ENCODE data around the gene CTNND1. TPM values are rescaled to one million over a fixed set of nuclear protein-coding genes. Genes with fewer than 3 reads are reported as not detected.

The CTNND1 gene
- total and polyA plus RNA-seq, 2 of the 8 experiments (the other 6 are each of a cell fraction or from before 2014, with no cell fraction given) = 91.9 to 164 TPM

DNA sequence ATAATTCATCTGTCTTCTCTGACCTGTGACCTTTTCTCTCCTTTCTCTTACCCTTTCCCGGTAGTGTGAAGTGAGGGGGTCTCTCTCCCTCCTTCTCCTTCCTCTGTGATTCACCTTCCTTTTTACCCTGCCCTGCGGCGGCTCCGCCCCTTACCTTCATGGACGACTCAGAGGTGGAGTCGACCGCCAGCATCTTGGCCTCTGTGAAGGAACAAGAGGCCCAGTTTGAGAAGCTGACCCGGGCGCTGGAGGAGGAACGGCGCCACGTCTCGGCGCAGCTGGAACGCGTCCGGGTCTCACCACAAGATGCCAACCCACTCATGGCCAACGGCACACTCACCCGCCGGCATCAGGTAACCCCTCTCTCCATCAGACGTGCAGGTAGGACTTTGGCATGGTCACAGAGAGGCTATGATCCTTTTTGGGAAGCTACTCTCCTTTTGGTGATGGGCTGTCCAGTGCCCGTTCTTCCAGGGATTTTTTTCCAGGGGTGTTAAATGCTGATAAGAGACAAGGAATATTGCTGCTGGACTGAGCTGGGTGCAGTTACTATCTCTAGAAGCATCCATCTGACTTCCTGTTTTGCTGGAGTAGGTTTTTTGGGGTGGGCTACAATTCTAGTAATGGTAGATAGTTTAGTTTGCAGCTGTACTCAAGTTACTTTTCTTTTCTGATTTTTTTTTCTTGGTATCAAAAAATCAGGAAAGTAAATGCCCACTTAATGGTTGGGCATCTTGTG, 29.9 kb downstream of the CTNND1 start:
- Histone ChIP-seq H2BK20ac (ENCODE audit: low read length) (no peak overlapping the region), H3K79me1 (ENCODE audit: low read depth, low read length) (peaks cover 12% of the 10 kb centered on the region), H2BK120ac (replicated peaks; ENCODE audit: low read depth, low read length) (no peak overlapping the region), H3K36me3 (ENCODE audit: control insufficient read depth in 2 of 4, insufficient read depth in 4 of 4, low read length in 3 of 4) (peaks cover 6 to 25% (median 18%) of the 10 kb centered on the region in 4 experiments), H4K20me1 (replicated peaks in 1 of 2; ENCODE audit: control insufficient read depth in 1 of 2, insufficient read depth in 2 of 2, low read length in 2 of 2) (peaks cover 3 to 8% of the 10 kb centered on the region in 2 experiments), H4K91ac (replicated peaks; ENCODE audit: insufficient read length, low read length) (no peak overlapping the region), H3K4me3 (ENCODE audit: extremely low read depth in 1 of 4, insufficient read depth in 2 of 4, low read depth in 3 of 4, low read length in 4 of 4) (no peak overlapping the region), H2BK15ac (ENCODE audit: low read length) (no peak overlapping the region), H4K8ac (ENCODE audit: extremely low read depth, insufficient read depth, low read length) (no peak overlapping the region), H3K27me3 (replicated peaks in 1 of 4; ENCODE audit: control insufficient read depth in 3 of 4, extremely low read depth in 1 of 4, insufficient read depth in 3 of 4, low read length in 3 of 4) (no peaks in the 10 kb centered on the region), H3K18ac (ENCODE audit: extremely low read depth, low read length) (no peak overlapping the region), H3K4me1 (replicated peaks in 1 of 4; ENCODE audit: control insufficient read depth in 3 of 4, insufficient read depth in 4 of 4, low read length in 3 of 4) (peaks cover 0 to 9% (median 3%) of the 10 kb centered on the region in 4 experiments; a peak in 3 of 7 replicates), H2AK5ac (ENCODE audit: low read depth, low read length) (no peak overlapping the region), H3K23me2 (ENCODE audit: low read depth, low read length) (no peaks in the 10 kb centered on the region), H3K9me3 (ENCODE audit: insufficient read depth in 2 of 2, low read depth in 1 of 2, low read length in 1 of 2) (no peaks in the 10 kb centered on the region), H2AFZ (ENCODE audit: low read length) (no peak overlapping the region), H3K56ac (replicated peaks; ENCODE audit: insufficient read length, low read depth, low read length) (no peak overlapping the region), H3K4me2 (ENCODE audit: insufficient read depth in 1 of 2, low read depth in 2 of 2, low read length in 2 of 2) (no peak overlapping the region), H2BK5ac (ENCODE audit: low read depth, low read length) (0 out of 2 replicates have a peak overlapping the region, but pooled peaks have one; percentile 47), H3K79me2 (ENCODE audit: control insufficient read depth in 1 of 2, insufficient read depth in 2 of 2, low read length in 2 of 2) (peaks cover 3 to 91% of the 10 kb centered on the region in 2 experiments; a peak in 3 of 4 replicates), H3K9ac (replicated peaks in 1 of 4; ENCODE audit: extremely low read depth in 1 of 4, low read depth in 3 of 4, low read length in 3 of 4) (no peak overlapping the region), H3K23ac (ENCODE audit: insufficient read length) (no peak overlapping the region), H2BK12ac (ENCODE audit: low read depth, low read length) (no peak overlapping the region), H3K4ac (replicated peaks; ENCODE audit: insufficient read length, low read depth, low read length) (no peak overlapping the region), H3K27ac (ENCODE audit: low read depth, low read length) (0 out of 2 replicates have a peak overlapping the region, but pooled peaks have one; percentile 2), H4K5ac (ENCODE audit: insufficient read length, low read depth, low read length) (no peak overlapping the region), H3K14ac (ENCODE audit: insufficient read length) (no peak overlapping the region)
- ChIA-PET CTCF (ENCODE audit: partially characterized antibody) (interaction anchor here (0.7 to 2.0 kb wide), 6 partner anchors 10 to 265 kb away, joined by 3 to 12 read pairs (median 3); partner anchors contain the start of gene BTBD18), POLR2A (ENCODE audit: partially characterized antibody) (interaction anchor here (0.7 to 3.0 kb wide), 7 partner anchors 9 to 150 kb away, joined by 3 to 14 read pairs (median 6); partner anchors contain the start of gene CTNND1)
- no peak for DNase-seq (ENCODE audit: low read depth in 1 of 2, low spot score in 2 of 2)
- 90% methylated on average over 22 of the region's 22 CpGs; no CpG with 5 or more reads in 1 of the 2 experiments for WGBS, 2 experiments (ENCODE audit: extremely low coverage in 1 of 2, insufficient coverage in 1 of 2, insufficient read length in 1 of 2, insufficient replicate concordance in 2 of 2, low coverage in 1 of 2, low lambda C conversion rate in 2 of 2, missing lambda C conversion rate in 1 of 2)
- no peak for FAIRE-seq
- TF ChIP-seq ASH2L (IDR thresholded peaks at IDR 0.05; ENCODE audit: low read length) (no peak), SRF (IDR thresholded peaks at IDR 0.05; ENCODE audit: low read depth, low read length) (no peak), HDAC2 (IDR thresholded peaks at IDR 0.05; ENCODE audit: borderline replicate concordance in 1 of 2, low read depth in 2 of 2, low read length in 2 of 2) (no peak), RNF2 (IDR thresholded peaks at IDR 0.05; ENCODE audit: borderline replicate concordance, low read depth, low read length, missing control alignments, poor library complexity, severe bottlenecking) (no peak), CREB1 (IDR thresholded peaks at IDR 0.05) (no peak), SUZ12 (IDR thresholded peaks at IDR 0.05; ENCODE audit: low read length) (no peak), CEBPB (IDR thresholded peaks at IDR 0.05; ENCODE audit: low read depth, low read length) (no peak), EZH2 (IDR thresholded peaks at IDR 0.05; ENCODE audit: low read depth, low read length, severe bottlenecking) (no peak), CBX8 (IDR thresholded peaks at IDR 0.05; ENCODE audit: borderline replicate concordance, low read depth, low read length) (no peak), BCL11A (IDR thresholded peaks at IDR 0.05; ENCODE audit: low read depth in 2 of 2, low read length in 2 of 2) (no peak), TCF12 (IDR thresholded peaks at IDR 0.05; ENCODE audit: low read depth, low read length) (no peak), CTBP2 (IDR thresholded peaks at IDR 0.05; ENCODE audit: borderline replicate concordance, insufficient read depth, insufficient read length, low read length) (no peak)
